ENCODE measurements around the gene GNB5. TPM values are rescaled to one million over a fixed set of nuclear protein-coding genes. Genes with fewer than 3 reads are reported as not detected.
A peak's percentile ranks its signal among the peaks of the same experiment; 100 is the strongest.

The GNB5 gene
- total RNA-seq, 3 donors from 2014 or later = 5.5 to 23.0 (median 6.3) TPM

- no peak for ATAC-seq
- DNase-seq = no peak
- intact Hi-C loops (cut with DNase I, micrococcal nuclease) = no loop called here
- Histone ChIP-seq H3K36me3 (ENCODE audit: low read depth) (no peaks in the 10 kb centered on the region), H3K4me3 (no peak overlapping the region), H3K9me3 (no peaks in the 10 kb centered on the region), H3K4me1 (ENCODE audit: low read depth) (no peaks in the 10 kb centered on the region)
- TF ChIP-seq CTCF (IDR thresholded peaks at IDR 0.05) = no peak
Observed at GRCh38 chr15:52185151-52185561, 6.0 kb downstream of the GNB5 start.

GRCh38 chr15:52184721-52185120 is 6.5 kb downstream of the GNB5 start:
- DNase-seq (no peak), ATAC-seq (no peak)

GRCh38 chr15:52183562-52184173 is 7.5 kb downstream of the GNB5 start:
- ATAC-seq (no peak), DNase-seq (peak in 1 of 3 donors; percentile 47)
- Histone ChIP-seq H3K9me3 (no peaks in the 10 kb centered on the region), H3K4me1 (ENCODE audit: low read depth) (no peaks in the 10 kb centered on the region), H3K4me3 (no peak overlapping the region), H3K36me3 (ENCODE audit: low read depth) (no peaks in the 10 kb centered on the region)
- TF ChIP-seq CTCF (IDR thresholded peaks at IDR 0.05) = no peak
- intact Hi-C loops (cut with DNase I, micrococcal nuclease) = no loop called here

More at GRCh38 chr15:52184721-52185120, 6.5 kb downstream of the GNB5 start:
- intact Hi-C loops (cut with DNase I, micrococcal nuclease) = no loop called here
- H3K36me3 ChIP-seq (ENCODE audit: low read depth) = no peaks in the 10 kb centered on the region
- no peaks in the 10 kb centered on the region for H3K4me1 ChIP-seq (ENCODE audit: low read depth)
- H3K4me3 ChIP-seq = no peak overlapping the region
- no peaks in the 10 kb centered on the region for H3K9me3 ChIP-seq
- TF ChIP-seq CTCF (IDR thresholded peaks at IDR 0.05) = no peak

GRCh38 chr15:52181938-52182780 is 9.0 kb downstream of the GNB5 start:
- TF ChIP-seq CTCF (IDR thresholded peaks at IDR 0.05) = no peak
- no peaks in the 10 kb centered on the region for H3K36me3 ChIP-seq (ENCODE audit: low read depth)
- no peak for ATAC-seq
- H3K4me1 ChIP-seq (ENCODE audit: low read depth) = no peaks in the 10 kb centered on the region
- H3K4me3 ChIP-seq = no peak overlapping the region
- intact Hi-C loops (cut with DNase I, micrococcal nuclease) = no loop called here
- no peaks in the 10 kb centered on the region for H3K9me3 ChIP-seq
- no peak for DNase-seq

GRCh38 chr15:52180851-52181450 is 10.2 kb downstream of the GNB5 start:
- H3K4me1 ChIP-seq (ENCODE audit: low read depth) = no peaks in the 10 kb centered on the region
- DNase-seq (no peak), ATAC-seq (no peak)
- TF ChIP-seq CTCF (IDR thresholded peaks at IDR 0.05) = no peak
- no peaks in the 10 kb centered on the region for H3K9me3 ChIP-seq
- no peaks in the 10 kb centered on the region for H3K36me3 ChIP-seq (ENCODE audit: low read depth)
- intact Hi-C loops (cut with DNase I, micrococcal nuclease) = no loop called here
- H3K4me3 ChIP-seq = no peak overlapping the region

Data from mucosa of descending colon (tissue), 3 donors.